Measurements from ENCODE around the gene OGN.
A peak's percentile ranks its signal among the peaks of the same experiment; 100 is the strongest.
"Not testable (repeated sequence)": the region's sequence is repeated elsewhere in the genome, so short reads cannot be mapped to it uniquely, and the experiment has no call there.

The OGN gene, protein sequence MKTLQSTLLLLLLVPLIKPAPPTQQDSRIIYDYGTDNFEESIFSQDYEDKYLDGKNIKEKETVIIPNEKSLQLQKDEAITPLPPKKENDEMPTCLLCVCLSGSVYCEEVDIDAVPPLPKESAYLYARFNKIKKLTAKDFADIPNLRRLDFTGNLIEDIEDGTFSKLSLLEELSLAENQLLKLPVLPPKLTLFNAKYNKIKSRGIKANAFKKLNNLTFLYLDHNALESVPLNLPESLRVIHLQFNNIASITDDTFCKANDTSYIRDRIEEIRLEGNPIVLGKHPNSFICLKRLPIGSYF

DNA sequence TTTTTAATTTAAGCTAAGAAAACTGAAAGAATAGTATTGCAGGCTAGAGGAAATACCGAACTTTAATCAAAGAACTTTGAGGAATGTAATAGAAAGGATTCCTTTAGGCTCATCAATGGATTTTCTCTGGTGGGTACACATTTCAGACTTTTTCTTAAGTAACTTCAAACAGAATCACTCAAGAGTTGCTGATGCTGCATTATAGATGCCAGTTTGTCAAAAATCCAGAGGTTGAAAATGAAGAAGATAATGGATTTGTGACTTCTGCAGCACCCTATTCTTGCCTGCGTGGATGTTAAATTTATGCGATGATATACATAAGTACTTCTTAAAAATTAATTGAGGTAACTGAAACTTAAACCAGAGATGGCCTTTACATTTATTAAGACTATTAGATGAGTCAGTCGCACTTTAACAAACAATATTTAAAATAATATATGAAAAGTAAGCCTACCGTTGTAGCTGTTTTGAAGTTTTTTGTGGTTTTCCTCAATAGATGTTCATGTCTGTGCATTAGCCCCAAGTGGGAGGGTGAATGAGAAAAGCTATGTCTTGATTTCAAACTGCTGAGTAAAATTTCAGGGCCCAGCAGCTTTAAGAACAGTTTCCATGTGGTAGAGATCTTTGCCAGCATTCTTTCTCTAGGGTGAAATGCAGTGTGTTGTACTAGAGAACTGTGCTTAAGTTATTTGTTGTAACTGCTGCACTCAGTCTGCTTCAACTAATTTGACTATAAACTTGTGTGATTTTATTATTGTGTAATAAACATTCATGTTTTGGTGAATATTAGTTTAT is at the start of gene OGN:
TSS of gene OGN (minus strand) at position 537 of the 795 bp plus-strand sequence. CDS start 1,171 bp downstream, outside the sequence.
- no peak for DNase-seq

DNA sequence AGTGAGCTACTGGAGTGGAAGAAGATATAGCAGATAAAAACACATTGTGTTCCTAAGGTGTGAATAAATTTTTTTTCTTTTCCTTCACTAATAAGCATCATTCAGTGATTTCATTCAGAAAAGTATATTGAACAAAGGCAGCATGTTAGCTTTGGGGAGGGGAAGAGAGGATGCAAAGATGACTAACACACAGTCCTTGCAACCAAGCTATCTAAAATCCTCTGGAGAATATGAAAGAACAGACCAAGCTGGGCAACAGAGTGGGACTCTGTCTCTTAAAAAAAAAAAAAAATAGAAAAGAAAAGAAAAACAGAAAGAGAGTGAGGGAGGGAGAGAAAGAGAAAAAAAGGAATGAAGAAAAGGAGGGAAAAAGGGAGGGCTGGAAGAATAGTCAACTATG is 42.2 kb upstream of the OGN start:
- DNase-seq, result no peak

DNA sequence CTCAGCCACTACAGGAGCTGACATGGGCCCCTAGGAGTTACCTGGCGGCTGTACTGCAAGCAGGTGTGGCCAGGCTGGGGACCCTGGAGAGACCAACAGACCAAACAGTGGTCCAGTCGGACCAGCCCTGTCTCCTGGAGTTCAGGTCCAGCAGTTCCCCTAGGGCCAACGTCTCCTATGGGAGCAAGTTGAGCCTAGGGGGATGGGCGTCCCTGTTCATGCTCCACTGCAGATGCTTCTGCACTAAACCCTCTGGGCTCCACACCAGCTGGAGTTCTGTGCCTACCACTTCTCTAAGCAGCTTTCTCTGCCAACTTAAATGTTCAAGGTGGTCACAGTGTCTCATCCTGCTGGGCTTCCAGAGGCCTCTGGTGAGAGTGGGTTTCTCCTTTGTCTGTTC is 40.5 kb upstream of the OGN start:
- DNase-seq, result no peak

DNA sequence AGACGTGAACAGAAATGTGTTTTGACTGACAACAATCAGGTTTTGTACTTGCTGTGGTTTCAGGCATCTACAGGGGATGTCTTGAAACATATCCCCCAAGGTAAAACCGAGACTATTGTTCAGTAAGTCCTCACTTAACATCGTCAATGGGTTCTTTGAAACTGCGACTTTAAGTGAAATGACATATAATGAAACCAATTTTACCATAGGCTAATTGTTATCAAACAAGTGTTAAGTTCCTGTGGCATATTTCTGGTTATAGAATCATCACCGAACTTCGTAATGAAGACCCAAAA is 36.3 kb upstream of the OGN start:
- no peak for DNase-seq

DNA sequence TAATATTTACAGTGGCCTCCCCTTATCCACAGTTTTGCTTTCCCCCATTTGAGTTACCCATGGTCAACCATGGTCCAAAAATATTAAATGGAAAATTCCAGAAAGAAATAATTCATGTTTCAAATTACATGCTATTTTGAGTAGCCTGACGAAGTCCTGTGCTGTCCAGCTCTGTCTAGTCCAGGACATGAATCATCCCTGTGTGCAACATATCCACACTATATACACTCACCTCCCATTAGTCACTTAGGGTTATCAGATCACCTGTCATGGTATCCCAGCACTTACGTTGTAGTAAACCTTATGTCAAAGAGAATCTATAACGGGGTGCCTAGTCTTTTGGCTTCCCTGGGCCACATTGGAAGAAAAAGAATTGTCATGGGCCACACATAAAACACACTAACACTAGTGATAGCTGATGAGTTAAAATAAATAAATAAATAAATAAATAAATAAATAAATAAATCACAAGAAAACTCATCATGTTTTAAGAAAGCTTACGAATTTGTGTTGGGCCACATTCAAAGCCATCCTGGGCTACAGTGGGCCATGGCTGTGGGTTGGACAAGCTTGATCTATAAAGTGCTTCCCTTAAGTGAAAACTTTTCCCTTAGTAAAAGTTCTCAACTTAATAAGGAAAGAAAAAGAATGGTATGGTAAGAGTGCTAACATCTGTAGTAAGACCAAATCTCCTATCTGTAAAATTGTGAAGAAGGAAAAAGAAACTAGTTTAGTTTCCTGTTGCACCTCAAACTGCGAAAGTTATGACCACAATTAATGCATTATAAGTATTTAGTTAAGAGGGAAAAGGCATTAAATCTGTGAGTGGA is 35.8 kb upstream of the OGN start:
- no peak for DNase-seq

DNA sequence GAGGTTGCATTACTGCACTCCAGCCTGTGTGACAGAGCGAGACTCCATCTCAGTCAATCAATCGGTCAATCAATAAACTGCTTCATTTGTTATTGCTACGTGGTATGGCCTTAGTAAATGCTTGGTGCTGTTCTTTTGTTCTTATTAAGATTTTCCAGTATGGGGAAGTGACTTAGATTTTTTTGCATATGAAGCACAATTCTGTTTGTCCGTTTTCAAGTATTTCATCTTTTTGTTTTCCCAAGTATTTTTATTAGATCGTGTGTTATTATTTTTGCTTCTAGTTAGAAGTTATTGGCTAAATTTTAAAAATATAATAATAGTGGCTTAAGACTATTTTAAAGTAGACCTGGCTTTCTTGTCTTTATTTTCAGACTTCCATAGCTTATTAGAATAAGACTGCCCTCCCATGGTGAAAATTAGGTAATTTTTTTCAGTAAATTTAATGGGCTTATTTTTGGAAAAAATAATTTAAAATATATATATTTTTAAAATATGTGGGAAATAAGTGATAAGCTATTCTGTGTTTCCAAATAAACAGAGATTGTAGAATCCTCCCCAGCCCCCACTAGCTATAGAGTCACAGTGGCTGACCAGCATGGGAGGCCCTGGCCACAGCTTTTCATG is 34.6 kb upstream of the OGN start:
- DNase-seq, result no peak

DNA sequence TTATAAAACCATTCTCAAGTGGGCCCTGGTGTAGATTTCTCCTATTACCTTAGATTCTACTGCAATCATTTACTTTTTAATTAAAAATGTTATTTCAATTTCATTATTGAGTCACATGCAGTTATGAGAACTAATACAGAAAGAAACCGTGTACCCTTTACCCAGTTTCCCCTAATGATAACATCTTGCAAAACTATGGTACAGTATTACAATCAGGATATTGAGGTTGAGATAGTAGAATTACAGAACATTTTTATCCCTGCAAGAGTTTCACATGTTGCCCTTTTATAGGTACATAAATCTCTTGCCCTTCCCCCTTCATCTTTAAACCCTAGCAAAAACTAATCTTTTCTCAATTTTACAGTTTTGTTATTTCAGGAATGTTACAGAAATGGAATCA is 30.9 kb upstream of the OGN start:
- no peak for DNase-seq

DNA sequence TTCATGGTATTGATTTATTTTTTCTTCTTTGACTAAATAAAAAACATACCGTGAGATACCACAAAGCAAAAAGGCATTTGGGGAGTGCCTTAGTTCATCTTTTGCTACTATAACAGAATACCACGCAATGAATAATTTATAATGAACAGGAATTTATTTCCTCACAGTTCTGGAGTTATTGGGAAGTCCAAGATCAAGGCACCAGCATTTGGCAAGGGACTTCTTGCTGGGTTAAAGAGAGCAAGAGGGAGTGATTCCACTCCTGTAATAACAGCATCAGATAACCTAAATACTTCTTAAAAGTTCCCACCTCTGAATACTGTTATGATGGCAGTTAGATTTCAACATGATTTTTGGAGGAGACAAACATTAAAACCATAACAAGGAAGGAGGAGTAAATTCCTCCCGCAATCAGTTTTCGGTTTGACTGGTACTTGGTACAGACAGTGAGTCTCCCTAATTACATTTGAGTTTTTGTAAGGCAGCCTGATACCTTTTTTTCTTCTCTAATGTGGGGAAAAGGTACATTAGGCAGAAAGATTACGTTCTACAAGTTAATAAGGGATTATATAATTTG is 28.7 kb upstream of the OGN start:
- no peak for DNase-seq

DNA sequence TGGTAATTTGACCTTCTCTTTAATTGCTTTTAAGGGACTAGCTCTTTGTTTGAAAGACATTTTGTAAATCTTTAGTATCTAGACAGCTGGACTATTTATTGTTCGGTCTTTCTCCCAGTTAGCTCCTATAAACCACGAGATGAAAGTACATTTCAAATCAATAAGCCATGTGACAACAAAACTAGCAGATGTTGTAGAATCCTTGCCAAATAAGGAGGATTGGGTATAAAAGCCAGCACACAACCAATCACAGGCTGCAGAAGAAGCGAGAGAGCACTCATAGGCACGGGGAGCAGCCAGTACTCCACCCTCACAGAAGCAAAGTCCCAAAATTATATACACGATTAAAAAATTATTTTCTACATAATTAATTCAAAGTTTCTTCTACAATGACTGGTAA is 28.0 kb upstream of the OGN start:
- no peak for DNase-seq

DNA sequence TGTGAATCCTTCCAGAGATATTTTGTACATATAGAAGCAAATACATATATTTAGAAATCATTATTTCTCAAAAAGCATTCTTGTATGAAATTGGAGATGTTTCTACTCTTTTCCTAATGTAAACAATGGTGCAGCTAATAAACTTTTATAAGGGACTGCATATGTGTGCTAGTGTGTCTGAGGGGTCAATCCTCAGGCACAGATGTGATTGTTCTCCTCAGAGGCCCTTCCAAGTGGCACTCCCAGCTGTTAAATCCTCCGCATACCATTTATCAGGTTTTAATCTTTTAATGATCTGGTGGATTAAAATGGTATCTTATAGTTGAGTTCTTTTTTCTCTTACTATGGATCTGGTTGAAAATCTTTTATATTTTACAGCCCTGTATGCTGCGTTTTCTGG is 25.5 kb upstream of the OGN start:
- no peak for DNase-seq

DNA sequence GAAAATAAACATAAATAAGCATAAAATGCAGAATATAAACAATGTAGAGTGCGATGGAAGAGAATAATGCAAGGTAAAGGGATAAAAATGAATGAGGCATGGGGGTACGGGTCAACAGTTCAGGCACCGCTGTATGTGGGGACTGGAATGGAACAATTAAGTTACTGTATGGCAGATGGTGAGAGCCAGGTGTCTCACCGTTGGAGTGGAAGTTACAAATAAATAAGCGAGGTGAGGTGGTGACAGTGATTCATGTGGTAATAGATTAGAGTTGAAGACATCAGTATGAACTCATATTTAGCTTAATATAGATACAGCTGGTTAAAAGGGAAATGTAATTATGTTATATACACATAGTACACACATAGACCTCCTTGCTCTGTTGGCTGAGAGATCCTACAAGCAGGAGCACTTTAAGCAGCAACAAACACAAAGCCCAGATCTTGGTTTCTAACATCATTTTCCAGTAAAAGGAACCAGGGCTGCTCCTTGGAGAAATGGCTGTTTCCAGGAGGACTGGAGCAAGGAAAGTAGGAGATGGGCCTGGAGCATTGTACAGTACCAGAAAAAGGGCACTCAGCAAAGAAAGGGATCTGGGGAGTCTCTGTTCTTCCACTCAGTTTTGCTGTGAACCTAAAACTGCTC is 22.2 kb upstream of the OGN start:
- DNase-seq, result peak; percentile 97

DNA sequence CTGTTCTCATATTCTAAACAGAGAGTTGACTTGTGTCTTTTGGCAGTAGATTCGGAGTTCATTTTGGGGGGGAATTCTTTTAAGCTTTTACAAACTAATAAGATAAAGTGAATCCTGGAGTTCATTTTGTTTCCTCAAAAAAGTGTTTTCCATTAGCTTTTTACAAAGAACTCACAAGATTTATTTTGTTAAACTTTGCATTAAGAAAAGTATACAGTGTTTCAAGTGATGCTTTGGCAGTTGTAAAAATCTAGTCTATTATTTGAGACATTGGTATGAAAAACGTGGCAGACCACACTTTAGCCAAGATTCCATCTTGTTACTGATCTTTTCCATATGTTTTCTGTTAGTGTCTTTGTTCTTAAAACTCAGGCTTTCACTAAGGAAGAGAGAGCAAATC is 21.1 kb upstream of the OGN start:
- DNase-seq, result no peak

DNA sequence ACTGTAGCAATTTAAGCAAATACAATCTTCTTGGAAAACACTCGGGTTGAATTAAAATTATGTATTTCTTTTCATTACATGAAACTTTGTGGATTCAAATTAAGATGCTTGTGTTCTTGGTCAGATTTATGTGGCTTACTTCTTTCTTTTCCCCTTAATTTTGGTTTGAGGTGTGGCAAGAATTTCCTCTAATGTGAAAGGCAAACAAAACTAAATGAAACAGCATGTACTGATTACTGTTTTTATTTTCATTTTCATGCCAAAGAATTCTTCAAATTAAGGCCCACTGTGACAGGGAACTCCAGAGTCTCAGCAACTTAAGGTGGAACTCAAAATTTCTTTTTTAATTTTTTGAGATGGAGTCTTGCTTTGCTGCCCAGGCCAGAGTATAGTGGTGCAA is 20.0 kb upstream of the OGN start, which contains the start of gene OMD:
TSS of gene OMD (minus strand) at position 132 of the 400 bp plus-strand sequence. CDS start 6,913 bp downstream, outside the sequence.
- DNase-seq, result no peak

DNA sequence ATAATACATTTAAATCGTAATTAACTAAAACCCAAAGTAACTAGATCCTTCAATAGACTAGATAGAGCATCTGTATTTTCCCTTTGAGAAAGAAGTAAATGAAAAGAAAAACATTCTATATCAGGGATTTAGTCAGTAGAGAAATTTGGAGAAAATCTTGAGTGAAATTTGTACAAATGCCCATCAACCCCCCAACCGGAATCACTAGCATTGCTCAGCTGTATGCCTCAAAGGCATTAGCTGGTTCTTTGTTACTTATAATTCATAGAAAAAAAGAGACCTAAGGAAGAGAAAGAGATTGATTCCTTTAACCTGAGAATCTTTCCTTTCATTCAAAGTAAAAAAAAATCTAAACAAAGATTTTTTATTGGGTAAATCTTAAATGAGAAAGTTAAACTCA is 19.2 kb upstream of the OGN start:
- no peak for DNase-seq

DNA sequence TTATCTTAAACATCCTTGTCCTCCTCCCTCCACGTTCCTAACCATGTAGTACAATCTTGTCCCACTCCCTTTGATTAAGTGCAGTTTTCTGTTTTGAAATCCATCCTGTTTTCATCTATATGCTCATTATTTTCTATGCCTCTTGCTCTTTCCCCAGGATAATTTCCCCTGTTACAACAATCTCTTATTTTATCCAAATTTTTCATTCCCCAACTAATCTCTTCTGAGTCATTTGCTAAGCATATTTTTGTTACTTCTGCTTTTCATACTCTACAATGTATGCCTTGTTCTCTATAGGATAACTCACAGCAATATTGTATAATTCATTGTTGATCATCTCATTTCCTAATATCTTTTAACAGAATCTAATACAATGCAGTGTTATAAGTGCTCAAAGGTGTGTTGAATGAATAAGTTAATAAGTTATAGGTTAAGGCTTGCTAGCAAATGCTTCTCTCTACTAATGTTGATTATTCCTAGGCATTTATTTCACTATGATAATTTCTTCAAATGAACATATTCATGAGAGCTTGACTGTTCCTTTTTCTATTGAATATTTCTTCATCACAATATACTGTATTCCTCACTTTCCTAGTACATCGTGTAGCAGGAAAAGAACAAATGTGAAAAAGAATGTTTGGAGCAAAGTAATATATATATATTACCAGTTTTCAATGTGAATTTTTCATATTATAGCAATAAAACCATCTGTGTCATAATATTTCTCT is 18.4 kb upstream of the OGN start:
- DNase-seq, result no peak

DNA sequence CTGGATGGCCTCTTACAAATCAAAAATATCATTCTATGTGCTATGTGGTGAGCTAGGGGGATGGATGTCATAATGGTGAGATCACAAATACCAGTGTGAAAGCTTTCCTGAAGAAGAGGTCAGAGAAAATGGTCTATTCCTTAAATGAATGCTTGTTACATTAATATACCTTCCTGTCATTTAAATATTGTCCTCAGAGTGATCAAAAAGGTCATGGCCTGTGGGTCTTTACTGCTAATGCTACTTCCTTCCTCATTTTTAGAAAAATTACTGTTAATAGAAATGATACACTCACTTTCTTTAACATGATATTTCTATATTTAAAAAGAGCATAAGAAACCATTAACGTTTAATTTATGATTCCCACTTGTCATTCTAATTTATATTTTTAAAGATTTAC is 10.2 kb upstream of the OGN start:
- no peak for DNase-seq

DNA sequence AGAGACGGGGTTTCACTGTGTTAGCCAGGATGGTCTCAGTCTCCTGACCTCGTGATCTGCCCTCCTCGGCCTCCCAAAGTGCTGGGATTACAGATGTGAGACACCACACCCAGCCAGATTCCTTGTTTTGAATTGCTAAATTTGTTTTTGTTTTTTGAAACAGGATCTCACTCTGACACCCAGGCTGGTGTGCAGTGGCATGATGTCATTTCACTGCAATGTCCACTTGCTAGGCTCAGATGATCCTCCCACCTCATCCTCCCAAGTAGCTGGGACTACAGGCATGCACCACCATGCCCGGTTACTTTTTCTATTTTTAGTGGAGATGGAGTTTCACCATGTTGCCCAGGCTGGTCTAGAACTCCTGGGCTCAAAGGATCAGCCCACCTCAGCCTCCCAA is 6.8 kb upstream of the OGN start:
- not testable (repeated sequence) for DNase-seq

DNA sequence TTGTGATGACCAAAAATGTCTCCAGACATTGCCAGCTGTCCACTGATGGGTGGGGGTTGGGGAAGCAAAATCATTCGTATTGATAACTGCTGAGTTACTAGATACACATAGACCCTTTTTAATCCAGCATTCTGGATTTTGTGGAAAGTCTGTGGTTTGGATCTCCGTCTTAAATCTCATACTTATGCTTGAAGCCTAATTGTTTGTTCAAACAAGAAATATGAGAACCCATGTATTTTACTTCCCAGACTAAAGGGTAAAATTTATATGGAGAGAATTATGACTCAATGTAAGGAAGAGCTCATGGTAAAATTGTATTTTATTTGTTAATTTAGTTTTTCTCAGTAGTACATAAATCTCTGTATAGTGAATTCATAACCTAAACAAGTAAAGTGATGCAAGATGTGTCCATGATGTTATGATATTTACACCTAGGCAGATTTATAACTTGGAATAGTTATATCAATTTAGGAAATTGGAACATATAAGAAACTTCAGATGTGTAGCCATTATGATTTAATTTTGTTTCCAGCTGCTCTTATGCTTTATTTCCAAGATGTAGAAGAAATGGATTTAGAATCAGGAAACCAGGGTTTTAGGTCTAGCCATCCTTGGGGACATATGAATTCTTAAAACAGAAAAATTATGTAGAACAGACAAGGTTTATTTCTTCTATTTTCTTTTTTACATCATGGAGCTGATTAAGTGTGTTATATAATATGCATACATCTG is 4.5 kb upstream of the OGN start:
- DNase-seq, result no peak

DNA sequence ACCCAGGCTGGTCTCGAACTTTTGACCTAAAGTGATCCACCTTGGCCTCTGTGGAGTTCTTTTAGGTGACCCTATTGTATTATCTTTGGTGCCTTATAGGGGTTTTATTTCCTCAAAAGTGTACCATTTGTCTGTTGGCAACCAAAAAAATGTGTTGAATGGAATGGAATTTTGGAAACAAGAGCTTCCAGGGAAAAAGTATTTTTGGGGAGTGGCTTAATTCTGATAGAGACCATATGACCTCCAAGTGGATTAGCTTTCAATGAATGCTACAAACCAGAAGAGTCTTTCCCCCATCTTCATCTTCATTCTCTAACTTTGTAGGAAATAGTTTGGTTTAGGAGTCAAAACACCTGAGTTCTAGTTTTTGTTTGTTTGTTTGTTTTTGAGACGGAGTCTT is 3.4 kb upstream of the OGN start:
- DNase-seq, result no peak

DNA sequence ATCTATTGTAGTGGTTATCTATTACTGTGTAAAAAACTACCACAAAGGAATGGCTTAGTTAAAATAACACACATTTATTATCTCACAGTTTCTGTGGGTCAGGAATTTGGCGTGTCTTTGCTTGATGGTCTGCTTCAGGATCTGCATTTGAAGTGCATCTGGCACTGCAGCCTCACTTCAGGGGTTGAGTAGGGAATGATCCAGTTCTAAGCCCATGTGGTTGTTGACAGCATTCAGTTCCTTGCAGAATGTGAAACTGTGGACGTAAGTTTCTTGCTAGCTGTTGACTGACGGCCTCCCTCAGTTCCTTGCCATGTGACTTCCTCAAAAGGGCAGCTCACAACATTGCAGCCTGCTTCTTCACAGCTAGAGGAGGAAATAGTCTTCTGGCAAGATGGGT is 2.1 kb upstream of the OGN start:
- no peak for DNase-seq

DNA sequence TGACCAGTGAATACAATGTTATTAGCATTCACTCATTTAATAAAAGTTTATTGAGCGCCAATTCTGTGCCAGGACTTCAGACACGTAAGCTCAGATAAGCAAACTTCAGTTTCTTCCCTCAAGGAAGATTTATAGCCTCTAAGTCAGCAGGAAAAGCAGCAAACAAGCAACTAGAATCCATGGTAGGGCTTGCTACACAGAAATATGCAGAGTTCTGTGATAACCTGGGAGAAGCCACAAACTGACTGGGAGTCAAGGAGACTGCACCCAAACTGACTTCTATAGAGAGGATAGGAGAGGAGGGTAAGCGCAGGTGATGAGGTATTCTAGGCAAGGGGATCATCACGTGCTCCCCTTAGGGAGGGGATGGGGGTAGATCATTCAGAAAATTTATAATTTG is 1.4 kb upstream of the OGN start:
- DNase-seq, result no peak

Data from NCI-H1436 treated with DMSO at 0.1 percent for 48 hours (cell line).